ENCODE data around the gene CDK19. TPM values are rescaled to one million over a fixed set of nuclear protein-coding genes. Genes with fewer than 3 reads are reported as not detected.
A peak's percentile ranks its signal among the peaks of the same experiment; 100 is the strongest.

The CDK19 gene
- 10.1 and 10.7 TPM in 2 replicates for total RNA-seq

GRCh38 chr6:110815411-110816409 lies at the start of gene CDK19:
Gene CDK19, minus strand, starts transcription at chr6:110815469. Its CDS starts 333 bp downstream, at chr6:110815136.

Small RNA genes lying within 50 kb of the gene (small RNA-seq; reads per million reads assigned to genes)
- gene RNU6-1115P (ENCODE audit: low replicate concordance) (not detected), gene RNU6-957P (ENCODE audit: low replicate concordance) (not detected), gene SNORA40C (ENCODE audit: low replicate concordance) (1.4 reads per million, percentile 56 among the genes with 10 or more reads in this experiment)

Other genes starting within 250 kb of the CDK19 start
- 66.7 and 112 TPM in 2 replicates for gene AMD1, start 59.3 kb upstream of the CDK19 start, total RNA-seq
- 33.9 and 43.2 TPM in 2 replicates for gene GTF3C6, start 143.2 kb upstream of the CDK19 start, total RNA-seq
- gene RPF2, start 166.6 kb upstream of the CDK19 start, total RNA-seq, result 23.4 and 34.8 TPM in 2 replicates